Mucosa of rectum (tissue), 2 donors: ENCODE measurements around the gene KIF26B.
"Not testable (repeated sequence)": the region's sequence is repeated elsewhere in the genome, so short reads cannot be mapped to it uniquely, and the experiment has no call there.

Experiments used
- H3K27ac ChIP-seq, 2 donors: one replicate each; pipeline ENCODE4 v1.7.0; 2013; ENCODE audit warnings: inconsistent platforms in 2 of 2, low read depth in 2 of 2, low read length in 2 of 2
- H3K27me3 ChIP-seq, 2 donors: one replicate each; pipeline ENCODE4 v1.7.0; 2013; ENCODE audit warnings: low read length in 2 of 2; ENCODE audit not compliant: control insufficient read depth in 2 of 2, insufficient read depth in 2 of 2
- H3K36me3 ChIP-seq, 2 donors: one replicate each; pipeline ENCODE4 v1.7.0; 2013; ENCODE audit warnings: low read length in 2 of 2; ENCODE audit not compliant: control insufficient read depth in 2 of 2, insufficient read depth in 2 of 2
- H3K4me1 ChIP-seq, 2 donors: one replicate each; pipeline ENCODE4 v1.7.0; 2013; ENCODE audit warnings: low read length in 2 of 2, mild to moderate bottlenecking in 1 of 2; ENCODE audit not compliant: control insufficient read depth in 2 of 2, insufficient read depth in 2 of 2
- H3K4me3 ChIP-seq, 2 donors: one replicate each; pipeline ENCODE4 v1.7.0; 2013; ENCODE audit warnings: low read length in 2 of 2
- H3K9ac ChIP-seq, 2 donors: one replicate each; pipeline ENCODE4 v1.7.0; 2013; ENCODE audit warnings: low read length in 2 of 2, low read depth in 1 of 2, mild to moderate bottlenecking in 1 of 2
- H3K9me3 ChIP-seq, 2 donors: one replicate each; pipeline ENCODE4 v1.7.0; 2013; ENCODE audit warnings: low read length in 2 of 2; ENCODE audit not compliant: control insufficient read depth in 2 of 2
- donor health status: healthy.
- donor health status: Normal muscosa, but diverticular disease.

The KIF26B gene

DNA sequence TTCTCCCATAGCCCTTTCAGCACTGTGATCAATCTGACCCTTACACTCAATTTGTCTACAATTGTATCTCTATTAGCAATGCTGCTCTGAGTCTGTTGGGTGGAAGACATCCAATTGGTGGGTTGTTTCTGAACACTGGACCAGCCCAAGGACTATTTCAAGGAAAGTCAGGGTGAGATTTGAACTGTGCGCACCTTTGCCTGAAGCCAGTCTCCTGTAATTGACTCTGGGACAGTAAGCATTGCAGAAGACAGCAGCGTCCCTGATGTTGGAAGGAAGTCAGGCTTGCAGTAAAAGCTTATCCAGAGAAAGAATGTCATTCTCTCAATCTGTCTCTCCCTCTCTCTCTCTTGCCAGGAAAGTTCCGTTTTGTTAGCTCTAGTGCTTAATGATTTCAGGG, 233.9 kb downstream of the KIF26B start:
- Histone ChIP-seq H3K9ac (no peak overlapping the region), H3K36me3 (no peaks in the 10 kb centered on the region), H3K27ac (no peak overlapping the region), H3K27me3 (peaks cover 9 to 19% of the 10 kb centered on the region in 2 donors), H3K4me3 (no peak overlapping the region), H3K9me3 (no peaks in the 10 kb centered on the region), H3K4me1 (no peaks in the 10 kb centered on the region)

- Histone ChIP-seq H3K27me3 (peaks cover 5 to 18% of the 10 kb centered on the region in 2 donors), H3K27ac (no peak overlapping the region), H3K4me3 (no peak overlapping the region), H3K9ac (no peak overlapping the region), H3K4me1 (no peaks in the 10 kb centered on the region), H3K9me3 (no peaks in the 10 kb centered on the region), H3K36me3 (no peaks in the 10 kb centered on the region)
Observed at GRCh38 chr1:245389873-245390272, 235.1 kb downstream of the KIF26B start.

- H3K9me3 ChIP-seq: no peaks in the 10 kb centered on the region
- H3K27ac ChIP-seq: no peak overlapping the region
- no peaks in the 10 kb centered on the region for H3K36me3 ChIP-seq
- H3K4me3 ChIP-seq: no peak overlapping the region
- peaks cover 5 to 25% of the 10 kb centered on the region in 2 donors for H3K27me3 ChIP-seq
- H3K9ac ChIP-seq: no peak overlapping the region
- no peaks in the 10 kb centered on the region for H3K4me1 ChIP-seq
Observed at GRCh38 chr1:245390975-245391374, 236.2 kb downstream of the KIF26B start.

DNA sequence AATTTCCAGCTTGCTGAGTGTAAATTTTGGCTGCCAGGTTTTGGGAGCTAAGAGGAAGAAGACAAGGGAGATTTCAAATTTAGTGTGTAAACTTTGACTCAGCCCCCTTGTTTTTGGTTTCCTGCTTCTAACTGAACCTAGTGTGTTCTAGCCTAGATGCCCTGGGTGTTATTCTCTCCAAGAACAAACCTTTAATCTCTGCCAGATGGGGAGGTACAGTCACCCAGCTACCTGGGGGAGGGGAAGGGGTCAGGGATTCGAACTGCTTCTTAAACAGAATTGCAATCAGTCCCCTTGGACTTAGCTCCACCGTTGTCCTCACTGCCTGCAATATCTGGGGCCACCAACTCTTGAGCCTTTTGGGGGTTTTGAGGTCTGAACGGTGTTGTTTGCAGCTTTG, 238.9 kb downstream of the KIF26B start:
- H3K36me3 ChIP-seq: no peaks in the 10 kb centered on the region

DNA sequence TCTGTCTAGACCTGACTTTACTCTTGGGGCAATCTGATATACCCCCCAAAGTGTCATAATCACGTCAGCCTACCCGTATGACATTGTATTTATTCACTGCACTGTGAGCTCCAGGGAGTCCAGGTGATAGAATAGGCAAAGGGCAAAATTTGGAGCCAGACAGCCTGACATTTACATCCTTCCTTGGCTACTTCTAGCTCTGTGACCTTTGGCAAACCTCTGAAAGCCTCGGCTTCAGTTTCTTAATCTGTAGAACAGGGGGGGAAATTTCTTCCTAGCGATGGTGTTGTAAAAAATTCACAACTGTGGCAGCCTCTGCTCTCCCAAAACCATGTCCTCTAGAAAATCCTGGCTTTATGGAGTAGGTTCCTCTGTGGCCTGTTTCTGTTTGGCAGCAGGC, 240.9 kb downstream of the KIF26B start:
- no peak overlapping the region for H3K27ac ChIP-seq
- no peak overlapping the region for H3K9ac ChIP-seq
- H3K36me3 ChIP-seq: no peaks in the 10 kb centered on the region
- peaks cover 9 to 41% of the 10 kb centered on the region in 2 donors for H3K27me3 ChIP-seq
- H3K9me3 ChIP-seq: no peaks in the 10 kb centered on the region
- H3K4me3 ChIP-seq: no peak overlapping the region
- H3K4me1 ChIP-seq: no peaks in the 10 kb centered on the region

More for the DNA sequence above, 238.9 kb downstream of the KIF26B start:
- Histone ChIP-seq H3K9me3 (no peaks in the 10 kb centered on the region), H3K27me3 (peaks cover 9 to 38% of the 10 kb centered on the region in 2 donors), H3K4me3 (no peak overlapping the region), H3K9ac (no peak overlapping the region), H3K27ac (no peak overlapping the region), H3K4me1 (no peaks in the 10 kb centered on the region)

GRCh38 chr1:245396615-245397014, 241.8 kb downstream of the KIF26B start:
- Histone ChIP-seq H3K4me1 (no peaks in the 10 kb centered on the region), H3K4me3 (no peak overlapping the region)

DNA sequence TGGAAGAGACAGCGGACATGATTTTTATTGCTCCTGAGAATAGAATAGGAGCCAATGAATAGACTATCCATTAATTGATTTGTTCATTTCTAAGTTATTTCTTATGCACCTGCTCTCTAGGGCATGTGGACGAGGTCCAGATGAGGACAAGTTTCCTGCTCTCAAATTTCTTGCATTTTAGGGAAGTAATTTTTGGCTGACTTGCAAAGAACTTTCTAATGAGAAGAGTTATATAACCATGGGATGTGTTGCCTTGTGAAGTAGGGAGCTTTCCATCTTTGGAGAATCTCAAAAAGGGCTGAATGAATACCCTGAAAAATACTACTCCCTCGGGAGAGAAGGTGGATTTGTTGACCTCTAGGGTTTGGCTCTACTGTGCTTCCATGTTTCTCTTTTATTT, 243.0 kb downstream of the KIF26B start:
- Histone ChIP-seq H3K27me3 (peaks cover 9 to 41% of the 10 kb centered on the region in 2 donors), H3K36me3 (no peaks in the 10 kb centered on the region), H3K4me1 (no peaks in the 10 kb centered on the region), H3K9me3 (no peaks in the 10 kb centered on the region), H3K27ac (no peak overlapping the region), H3K9ac (no peak overlapping the region), H3K4me3 (no peak overlapping the region)

More at GRCh38 chr1:245396615-245397014, 241.8 kb downstream of the KIF26B start:
- Histone ChIP-seq H3K9me3 (no peaks in the 10 kb centered on the region), H3K9ac (no peak overlapping the region), H3K36me3 (no peaks in the 10 kb centered on the region), H3K27ac (no peak overlapping the region), H3K27me3 (peaks cover 9 to 41% of the 10 kb centered on the region in 2 donors)

GRCh38 chr1:245398180-245398579, 243.4 kb downstream of the KIF26B start:
- peaks cover 9 to 41% of the 10 kb centered on the region in 2 donors for H3K27me3 ChIP-seq
- no peak overlapping the region for H3K27ac ChIP-seq
- H3K9me3 ChIP-seq: no peaks in the 10 kb centered on the region
- no peak overlapping the region for H3K9ac ChIP-seq
- no peaks in the 10 kb centered on the region for H3K4me1 ChIP-seq
- no peaks in the 10 kb centered on the region for H3K36me3 ChIP-seq
- no peak overlapping the region for H3K4me3 ChIP-seq

DNA sequence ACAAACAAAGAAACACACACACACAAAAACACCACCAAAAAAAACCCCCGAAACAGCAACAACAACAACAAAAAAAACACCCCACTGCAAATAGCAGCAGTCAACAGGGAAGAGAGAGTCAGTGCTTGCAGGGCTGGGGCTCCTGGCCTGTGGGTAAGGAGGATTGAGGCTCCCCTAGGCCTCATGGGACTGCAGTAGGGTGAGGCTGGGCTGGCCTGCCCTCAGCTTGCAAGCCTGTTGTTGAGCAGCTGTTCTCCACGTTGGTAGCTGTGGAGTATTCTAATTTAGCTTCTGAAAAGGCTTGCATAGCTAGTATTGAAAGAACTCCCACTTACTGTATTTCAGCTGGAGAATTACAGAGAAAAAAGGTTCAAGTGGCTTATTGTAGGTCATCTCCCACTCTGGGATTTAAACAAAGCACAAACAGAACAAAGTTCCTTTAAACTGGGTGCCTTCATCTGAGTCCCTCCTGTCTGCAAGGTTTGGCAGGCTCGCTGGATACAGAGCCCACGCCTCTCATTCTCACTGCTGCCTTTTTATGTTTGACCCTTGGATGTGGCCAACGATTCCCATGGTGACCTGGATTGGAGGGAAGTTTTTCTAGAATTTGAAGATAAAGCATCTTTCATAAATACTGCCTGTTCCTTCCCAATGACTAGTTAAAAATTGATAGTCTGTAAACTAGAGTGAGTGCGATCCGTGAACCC, 247.2 kb downstream of the KIF26B start:
- H3K9ac ChIP-seq: no peak overlapping the region
- H3K9me3 ChIP-seq: no peaks in the 10 kb centered on the region
- no peaks in the 10 kb centered on the region for H3K36me3 ChIP-seq
- no peak overlapping the region for H3K4me3 ChIP-seq
- peaks cover 13 to 38% of the 10 kb centered on the region in 2 donors for H3K27me3 ChIP-seq
- H3K27ac ChIP-seq: no peak overlapping the region
- H3K4me1 ChIP-seq: no peaks in the 10 kb centered on the region

DNA sequence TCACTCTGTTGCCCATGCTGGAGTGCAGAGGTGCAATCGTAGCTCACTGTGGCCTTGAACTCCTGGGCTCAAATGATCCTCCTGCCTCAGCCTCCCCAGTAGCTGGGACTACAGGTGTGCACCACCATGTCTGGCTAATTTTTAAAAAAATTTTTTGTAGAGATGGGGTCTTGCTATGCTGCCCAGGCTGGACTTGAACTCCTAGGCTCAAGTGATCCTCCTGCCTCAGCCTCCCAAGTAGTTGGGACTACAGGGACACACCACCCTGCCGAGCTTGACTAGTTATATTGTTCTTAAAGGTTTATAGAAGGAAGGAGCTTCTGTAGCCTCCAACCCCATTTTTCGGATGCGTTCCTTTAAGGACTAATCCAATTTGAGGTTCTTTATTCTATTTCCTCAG, 248.2 kb downstream of the KIF26B start:
- H3K4me3 ChIP-seq: not testable (repeated sequence)

More for the DNA sequence above, 248.2 kb downstream of the KIF26B start:
- not testable (repeated sequence) for H3K9me3 ChIP-seq, H3K4me1 ChIP-seq, H3K9ac ChIP-seq, H3K36me3 ChIP-seq, H3K27ac ChIP-seq
- peaks cover 9 to 35% of the 10 kb centered on the region in 2 donors for H3K27me3 ChIP-seq
